ENCODE results near the gene SPACA9. TPM values are rescaled to one million over a fixed set of nuclear protein-coding genes. Genes with fewer than 3 reads are reported as not detected.

SPACA9 gene
- total and polyA plus RNA-seq, 9 donors = 1.7 to 4.0 (median 2.4) TPM

- no peak for DNase-seq
- Histone ChIP-seq H3K4me1 (ENCODE audit: control insufficient read depth, insufficient read depth, low read length) (no peaks in the 10 kb centered on the region), H3K36me3 (ENCODE audit: control insufficient read depth, insufficient read depth, low read length) (peaks cover 83% of the 10 kb centered on the region), H3K4me3 (ENCODE audit: low read length) (no peak overlapping the region), H3K27ac (ENCODE audit: low read length) (no peak overlapping the region), H3K27me3 (ENCODE audit: control insufficient read depth, insufficient read depth, low read length) (no peaks in the 10 kb centered on the region), H3K9me3 (replicated peaks; ENCODE audit: control insufficient read depth, low read depth, low read length) (no peaks in the 10 kb centered on the region)
- 74% methylated on average over 8 of the region's 13 CpGs for WGBS (ENCODE audit: insufficient coverage)
Measured at GRCh38 chr9:132903574-132904492, 25.1 kb downstream of the SPACA9 start.

- Histone ChIP-seq H3K4me3 (ENCODE audit: low read length) (no peak overlapping the region), H3K27ac (ENCODE audit: low read length) (no peak overlapping the region), H3K4me1 (ENCODE audit: control insufficient read depth, insufficient read depth, low read length) (no peaks in the 10 kb centered on the region), H3K9me3 (replicated peaks; ENCODE audit: control insufficient read depth, low read depth, low read length) (no peaks in the 10 kb centered on the region), H3K36me3 (ENCODE audit: control insufficient read depth, insufficient read depth, low read length) (peaks cover 83% of the 10 kb centered on the region), H3K27me3 (ENCODE audit: control insufficient read depth, insufficient read depth, low read length) (no peaks in the 10 kb centered on the region)
- no peak for DNase-seq
- 91% methylated on average over 12 of the region's 12 CpGs for WGBS (ENCODE audit: insufficient coverage)
Measured at GRCh38 chr9:132905726-132906125, 27.0 kb downstream of the SPACA9 start.

GRCh38 chr9:132908635-132909034 lies 29.9 kb downstream of the SPACA9 start:
- WGBS (ENCODE audit: insufficient coverage) = no CpG with 5 or more reads among the region's 7 CpGs
- Histone ChIP-seq H3K4me1 (ENCODE audit: control insufficient read depth, insufficient read depth, low read length) (no peaks in the 10 kb centered on the region), H3K36me3 (ENCODE audit: control insufficient read depth, insufficient read depth, low read length) (peaks cover 85% of the 10 kb centered on the region), H3K4me3 (ENCODE audit: low read length) (no peak overlapping the region), H3K27ac (ENCODE audit: low read length) (no peak overlapping the region), H3K27me3 (ENCODE audit: control insufficient read depth, insufficient read depth, low read length) (no peaks in the 10 kb centered on the region), H3K9me3 (replicated peaks; ENCODE audit: control insufficient read depth, low read depth, low read length) (no peaks in the 10 kb centered on the region)
- no peak for DNase-seq

DNA sequence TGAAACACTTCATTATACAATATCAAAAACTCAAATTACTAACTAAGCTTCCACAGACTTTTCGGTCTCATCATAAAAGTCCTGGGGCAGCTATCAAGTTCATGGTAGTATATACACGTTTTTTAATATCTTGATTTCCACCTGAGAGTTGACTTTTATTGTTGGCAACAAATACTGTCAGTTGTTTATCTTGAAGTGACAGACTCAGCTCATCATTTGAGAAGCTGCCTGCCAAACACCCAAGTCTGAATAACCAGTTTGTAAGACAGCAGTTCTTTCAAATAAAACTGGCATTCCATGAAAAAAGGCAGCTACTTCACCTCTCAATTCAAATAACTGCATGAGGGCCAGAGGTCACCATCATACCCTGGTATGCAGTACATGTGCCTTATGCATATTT lies 30.6 kb downstream of the SPACA9 start:
- WGBS (ENCODE audit: insufficient coverage) = no CpG with 5 or more reads among the region's 2 CpGs

DNA sequence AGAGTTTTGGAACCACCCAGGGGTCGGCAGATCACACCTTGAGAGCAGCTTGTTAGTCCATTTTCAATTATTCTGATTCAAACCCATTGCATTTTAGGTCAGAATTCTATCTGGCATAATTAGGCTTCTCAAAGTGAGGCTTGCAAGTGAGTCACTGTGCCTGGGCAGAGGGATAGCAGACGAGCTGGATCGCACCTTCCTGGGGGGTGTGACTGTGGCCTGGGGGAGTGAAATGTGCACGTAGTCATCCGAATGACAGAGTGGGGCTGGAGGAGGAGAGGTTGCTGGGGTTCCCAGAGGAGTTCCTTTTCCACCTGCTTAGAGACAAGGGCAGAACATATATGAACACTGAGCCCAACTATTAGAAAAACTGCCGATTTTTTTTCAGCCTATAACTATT lies 31.7 kb downstream of the SPACA9 start:
- no peak overlapping the region for H3K4me3 ChIP-seq (ENCODE audit: low read length)
- H3K9me3 ChIP-seq (replicated peaks; ENCODE audit: control insufficient read depth, low read depth, low read length) = no peaks in the 10 kb centered on the region
- H3K27ac ChIP-seq (ENCODE audit: low read length) = no peak overlapping the region
- no peaks in the 10 kb centered on the region for H3K27me3 ChIP-seq (ENCODE audit: control insufficient read depth, insufficient read depth, low read length)
- DNase-seq = no peak
- H3K36me3 ChIP-seq (ENCODE audit: control insufficient read depth, insufficient read depth, low read length) = peaks cover 76% of the 10 kb centered on the region
- 88% methylated on average over 5 of the region's 6 CpGs for WGBS (ENCODE audit: insufficient coverage)
- no peaks in the 10 kb centered on the region for H3K4me1 ChIP-seq (ENCODE audit: control insufficient read depth, insufficient read depth, low read length)

More for the DNA sequence above, 30.6 kb downstream of the SPACA9 start:
- no peak for DNase-seq
- Histone ChIP-seq H3K27me3 (ENCODE audit: control insufficient read depth, insufficient read depth, low read length) (no peaks in the 10 kb centered on the region), H3K36me3 (ENCODE audit: control insufficient read depth, insufficient read depth, low read length) (peaks cover 79% of the 10 kb centered on the region), H3K9me3 (replicated peaks; ENCODE audit: control insufficient read depth, low read depth, low read length) (no peaks in the 10 kb centered on the region), H3K4me1 (ENCODE audit: control insufficient read depth, insufficient read depth, low read length) (no peaks in the 10 kb centered on the region), H3K27ac (ENCODE audit: low read length) (no peak overlapping the region), H3K4me3 (ENCODE audit: low read length) (no peak overlapping the region)

GRCh38 chr9:132912131-132912530 lies 33.4 kb downstream of the SPACA9 start:
- Histone ChIP-seq H3K27me3 (ENCODE audit: control insufficient read depth, insufficient read depth, low read length) (no peaks in the 10 kb centered on the region), H3K4me3 (ENCODE audit: low read length) (no peak overlapping the region), H3K27ac (ENCODE audit: low read length) (no peak overlapping the region), H3K4me1 (ENCODE audit: control insufficient read depth, insufficient read depth, low read length) (no peaks in the 10 kb centered on the region), H3K36me3 (ENCODE audit: control insufficient read depth, insufficient read depth, low read length) (peaks cover 66% of the 10 kb centered on the region), H3K9me3 (replicated peaks; ENCODE audit: control insufficient read depth, low read depth, low read length) (no peaks in the 10 kb centered on the region)
- DNase-seq = no peak
- WGBS (ENCODE audit: insufficient coverage) = 100% methylated on average over 1 of the region's 4 CpGs

DNA sequence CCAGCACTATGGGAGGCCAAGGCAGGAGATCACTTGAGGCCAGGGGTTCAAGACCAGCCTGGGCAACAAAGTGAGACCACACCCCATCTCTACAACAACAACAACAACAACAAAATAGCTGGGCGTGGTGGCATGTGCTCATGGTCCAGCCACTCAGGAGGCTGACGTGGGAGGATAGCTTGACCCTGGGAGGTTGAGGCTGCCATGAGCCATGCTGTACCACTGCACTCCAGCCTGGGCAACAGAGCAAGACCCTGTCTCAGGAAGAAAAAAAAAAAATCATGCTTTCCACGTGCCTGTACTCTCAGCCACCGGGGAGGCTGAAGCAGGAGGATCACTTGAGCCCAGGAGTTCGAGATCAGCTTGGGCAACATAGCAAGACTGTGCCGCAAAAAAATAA lies 36.2 kb downstream of the SPACA9 start:
- no peak overlapping the region for H3K27ac ChIP-seq (ENCODE audit: low read length)
- no peaks in the 10 kb centered on the region for H3K4me1 ChIP-seq (ENCODE audit: control insufficient read depth, insufficient read depth, low read length)
- H3K4me3 ChIP-seq (ENCODE audit: low read length) = no peak overlapping the region
- no peaks in the 10 kb centered on the region for H3K27me3 ChIP-seq (ENCODE audit: control insufficient read depth, insufficient read depth, low read length)
- H3K9me3 ChIP-seq (replicated peaks; ENCODE audit: control insufficient read depth, low read depth, low read length) = no peaks in the 10 kb centered on the region
- peaks cover 63% of the 10 kb centered on the region for H3K36me3 ChIP-seq (ENCODE audit: control insufficient read depth, insufficient read depth, low read length)
- WGBS (ENCODE audit: insufficient coverage) = 95% methylated on average over 2 of the region's 6 CpGs
- DNase-seq = no peak

DNA sequence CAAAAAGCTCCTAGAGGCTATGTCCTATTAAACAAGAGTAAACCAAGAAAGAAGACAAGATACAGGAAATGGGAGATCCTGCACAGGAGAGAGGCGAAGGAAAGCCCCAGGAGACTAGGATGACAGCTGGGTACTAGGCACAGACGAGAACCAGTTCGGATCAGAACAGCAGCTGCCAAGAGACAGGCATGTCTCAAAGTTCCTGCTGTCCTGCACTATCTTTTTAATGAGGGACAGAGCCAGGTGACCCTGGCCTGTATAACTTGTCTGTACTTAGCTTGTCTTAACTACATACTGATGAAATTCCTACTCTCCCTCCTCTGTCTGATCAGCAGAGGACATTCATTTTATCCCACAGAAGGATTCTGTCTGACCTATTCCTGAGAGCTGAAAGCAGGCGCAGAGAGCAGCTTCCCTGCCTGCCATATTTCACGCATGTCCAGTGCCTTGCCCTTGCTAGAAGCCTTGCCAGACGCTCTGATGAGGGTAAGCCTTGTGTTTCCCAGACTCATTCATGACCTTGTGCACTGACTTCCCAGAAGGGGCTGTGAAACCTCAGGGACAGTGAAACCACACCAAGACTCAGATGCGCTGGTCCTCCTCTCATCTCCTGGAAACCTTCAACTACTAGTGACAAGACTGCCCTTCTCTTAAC lies 41.0 kb downstream of the SPACA9 start:
- H3K4me3 ChIP-seq (ENCODE audit: low read length) = no peak overlapping the region
- DNase-seq = peak; percentile 56
- H3K4me1 ChIP-seq (ENCODE audit: control insufficient read depth, insufficient read depth, low read length) = peaks cover 5% of the 10 kb centered on the region
- H3K9me3 ChIP-seq (replicated peaks; ENCODE audit: control insufficient read depth, low read depth, low read length) = no peaks in the 10 kb centered on the region
- H3K27me3 ChIP-seq (ENCODE audit: control insufficient read depth, insufficient read depth, low read length) = no peaks in the 10 kb centered on the region
- 75% methylated on average over 6 of the region's 7 CpGs for WGBS (ENCODE audit: insufficient coverage)
- peak overlapping the region; percentile 37 for H3K27ac ChIP-seq (ENCODE audit: low read length)
- peaks cover 60% of the 10 kb centered on the region for H3K36me3 ChIP-seq (ENCODE audit: control insufficient read depth, insufficient read depth, low read length)

DNA sequence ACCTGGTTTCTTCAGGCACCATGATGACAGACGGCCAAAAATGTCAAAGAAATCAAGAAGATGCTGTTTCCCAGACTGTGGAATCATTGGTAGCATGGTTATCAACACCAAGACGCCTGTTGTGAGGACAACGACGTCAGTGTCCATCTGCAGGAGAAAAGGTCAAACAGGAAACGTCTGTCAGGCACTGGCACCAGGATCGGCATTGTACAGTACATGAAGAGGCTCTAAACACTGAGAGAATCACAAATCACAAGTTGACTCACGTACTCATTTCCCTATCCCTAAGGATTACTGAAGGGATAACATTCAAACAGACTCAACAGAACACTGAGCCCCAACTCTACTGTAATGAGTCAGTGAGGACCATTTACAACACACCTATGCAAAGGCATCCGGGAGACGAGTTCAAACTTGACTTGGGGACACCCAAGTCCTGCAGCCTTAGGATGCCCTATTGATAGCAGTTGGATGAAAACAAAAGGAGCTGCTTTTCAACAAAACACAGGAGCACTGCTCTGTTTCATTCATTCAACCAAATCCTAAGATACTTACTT lies 44.7 kb downstream of the SPACA9 start:
- H3K27me3 ChIP-seq (ENCODE audit: control insufficient read depth, insufficient read depth, low read length) = no peaks in the 10 kb centered on the region
- 86% methylated on average over 6 of the region's 9 CpGs for WGBS (ENCODE audit: insufficient coverage)
- H3K4me1 ChIP-seq (ENCODE audit: control insufficient read depth, insufficient read depth, low read length) = peaks cover 5% of the 10 kb centered on the region
- H3K4me3 ChIP-seq (ENCODE audit: low read length) = no peak overlapping the region
- no peaks in the 10 kb centered on the region for H3K9me3 ChIP-seq (replicated peaks; ENCODE audit: control insufficient read depth, low read depth, low read length)
- H3K27ac ChIP-seq (ENCODE audit: low read length) = no peak overlapping the region
- DNase-seq = no peak
- H3K36me3 ChIP-seq (ENCODE audit: control insufficient read depth, insufficient read depth, low read length) = peaks cover 62% of the 10 kb centered on the region

GRCh38 chr9:132927704-132928103 lies 49.0 kb downstream of the SPACA9 start:
- no peak for DNase-seq
- H3K9me3 ChIP-seq (replicated peaks; ENCODE audit: control insufficient read depth, low read depth, low read length) = no peaks in the 10 kb centered on the region
- peaks cover 32% of the 10 kb centered on the region for H3K36me3 ChIP-seq (ENCODE audit: control insufficient read depth, insufficient read depth, low read length)
- no peak overlapping the region for H3K27ac ChIP-seq (ENCODE audit: low read length)
- no peak overlapping the region for H3K4me3 ChIP-seq (ENCODE audit: low read length)
- no peaks in the 10 kb centered on the region for H3K4me1 ChIP-seq (ENCODE audit: control insufficient read depth, insufficient read depth, low read length)
- 92% methylated on average over 2 of the region's 7 CpGs for WGBS (ENCODE audit: insufficient coverage)
- no peaks in the 10 kb centered on the region for H3K27me3 ChIP-seq (ENCODE audit: control insufficient read depth, insufficient read depth, low read length)
